MM.1S (cell line): ENCODE results near the gene S100B.

ENCODE experiments used
- EZH2phosphoT487 ChIP-seq: fragments of 300-600 bp; sonication (generic); IDR thresholded peaks from 2 replicates; pipeline ENCODE4 v1.6.1; 2018; ENCODE audit warnings: antibody characterized with exemption, low read length
- TF ChIP-seq, protein P1 (sequence below): fragments of 300-600 bp; sonication (generic); IDR thresholded peaks from 2 replicates; pipeline ENCODE4 v1.5.1; 2016; ENCODE audit warnings: antibody characterized with exemption, low read length, mixed read lengths

- TF ChIP-seq EZH2phosphoT487, result no peak
- TF ChIP-seq, protein P1, sequence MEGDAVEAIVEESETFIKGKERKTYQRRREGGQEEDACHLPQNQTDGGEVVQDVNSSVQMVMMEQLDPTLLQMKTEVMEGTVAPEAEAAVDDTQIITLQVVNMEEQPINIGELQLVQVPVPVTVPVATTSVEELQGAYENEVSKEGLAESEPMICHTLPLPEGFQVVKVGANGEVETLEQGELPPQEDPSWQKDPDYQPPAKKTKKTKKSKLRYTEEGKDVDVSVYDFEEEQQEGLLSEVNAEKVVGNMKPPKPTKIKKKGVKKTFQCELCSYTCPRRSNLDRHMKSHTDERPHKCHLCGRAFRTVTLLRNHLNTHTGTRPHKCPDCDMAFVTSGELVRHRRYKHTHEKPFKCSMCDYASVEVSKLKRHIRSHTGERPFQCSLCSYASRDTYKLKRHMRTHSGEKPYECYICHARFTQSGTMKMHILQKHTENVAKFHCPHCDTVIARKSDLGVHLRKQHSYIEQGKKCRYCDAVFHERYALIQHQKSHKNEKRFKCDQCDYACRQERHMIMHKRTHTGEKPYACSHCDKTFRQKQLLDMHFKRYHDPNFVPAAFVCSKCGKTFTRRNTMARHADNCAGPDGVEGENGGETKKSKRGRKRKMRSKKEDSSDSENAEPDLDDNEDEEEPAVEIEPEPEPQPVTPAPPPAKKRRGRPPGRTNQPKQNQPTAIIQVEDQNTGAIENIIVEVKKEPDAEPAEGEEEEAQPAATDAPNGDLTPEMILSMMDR, result no peak
Observed at GRCh38 chr21:46649356-46649755, 44.5 kb upstream of the S100B start.
